ENCODE results near the gene PLXNA4.

PLXNA4 gene

DNA sequence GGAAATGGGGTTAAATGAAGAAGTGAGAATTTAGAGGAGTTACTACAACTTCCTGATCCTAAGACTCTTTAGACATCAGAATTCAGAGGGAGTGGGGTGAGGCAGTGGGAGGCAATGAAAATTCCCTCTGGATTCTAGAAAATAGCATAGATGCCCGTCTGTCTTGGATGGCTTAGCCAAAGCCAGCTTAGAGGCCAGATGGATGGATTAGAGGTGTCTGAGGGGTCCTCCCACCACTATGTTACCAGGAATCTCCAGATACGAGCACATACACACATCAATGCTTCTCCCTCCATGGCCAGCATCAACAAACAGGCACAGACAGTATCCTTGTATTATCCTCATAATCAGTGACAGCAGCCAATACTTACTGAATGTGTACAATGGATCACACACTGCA is 418.1 kb downstream of the PLXNA4 start:
- no peak for DNase-seq (ENCODE audit: low read depth)
- H3K4me3 ChIP-seq (ENCODE audit: low read depth, low read length) = no peak overlapping the region
- TF ChIP-seq MAX (IDR thresholded peaks at IDR 0.05; ENCODE audit: low read depth, low read length) (no peak), POLR2A (IDR thresholded peaks at IDR 0.05; ENCODE audit: extremely low read depth, insufficient read length) (no peak), MYC (IDR thresholded peaks at IDR 0.05; ENCODE audit: low read depth, low read length) (no peak), CTCF (IDR thresholded peaks at IDR 0.05; ENCODE audit: low read depth, low read length) (no peak)

GRCh38 chr7:132155715-132156114 is 420.6 kb downstream of the PLXNA4 start:
- DNase-seq (ENCODE audit: low read depth) = no peak
- TF ChIP-seq POLR2A (IDR thresholded peaks at IDR 0.05; ENCODE audit: extremely low read depth, insufficient read length) (no peak), MAX (IDR thresholded peaks at IDR 0.05; ENCODE audit: low read depth, low read length) (no peak), CTCF (IDR thresholded peaks at IDR 0.05; ENCODE audit: low read depth, low read length) (no peak), MYC (IDR thresholded peaks at IDR 0.05; ENCODE audit: low read depth, low read length) (no peak)
- H3K4me3 ChIP-seq (ENCODE audit: low read depth, low read length) = no peak overlapping the region

GRCh38 chr7:132154695-132155471 is 421.4 kb downstream of the PLXNA4 start:
- H3K4me3 ChIP-seq (ENCODE audit: low read depth, low read length) = no peak overlapping the region
- DNase-seq (ENCODE audit: low read depth) = no peak
- TF ChIP-seq POLR2A (IDR thresholded peaks at IDR 0.05; ENCODE audit: extremely low read depth, insufficient read length) (no peak), MYC (IDR thresholded peaks at IDR 0.05; ENCODE audit: low read depth, low read length) (no peak), MAX (IDR thresholded peaks at IDR 0.05; ENCODE audit: low read depth, low read length) (no peak), CTCF (IDR thresholded peaks at IDR 0.05; ENCODE audit: low read depth, low read length) (no peak)

GRCh38 chr7:132154248-132154647 is 422.0 kb downstream of the PLXNA4 start:
- DNase-seq (ENCODE audit: low read depth) = no peak
- TF ChIP-seq MAX (IDR thresholded peaks at IDR 0.05; ENCODE audit: low read depth, low read length) = no peak
- TF ChIP-seq MYC (IDR thresholded peaks at IDR 0.05; ENCODE audit: low read depth, low read length) = no peak
- TF ChIP-seq CTCF (IDR thresholded peaks at IDR 0.05; ENCODE audit: low read depth, low read length) = no peak
- TF ChIP-seq POLR2A (IDR thresholded peaks at IDR 0.05; ENCODE audit: extremely low read depth, insufficient read length) = no peak
- H3K4me3 ChIP-seq (ENCODE audit: low read depth, low read length) = no peak overlapping the region

DNA sequence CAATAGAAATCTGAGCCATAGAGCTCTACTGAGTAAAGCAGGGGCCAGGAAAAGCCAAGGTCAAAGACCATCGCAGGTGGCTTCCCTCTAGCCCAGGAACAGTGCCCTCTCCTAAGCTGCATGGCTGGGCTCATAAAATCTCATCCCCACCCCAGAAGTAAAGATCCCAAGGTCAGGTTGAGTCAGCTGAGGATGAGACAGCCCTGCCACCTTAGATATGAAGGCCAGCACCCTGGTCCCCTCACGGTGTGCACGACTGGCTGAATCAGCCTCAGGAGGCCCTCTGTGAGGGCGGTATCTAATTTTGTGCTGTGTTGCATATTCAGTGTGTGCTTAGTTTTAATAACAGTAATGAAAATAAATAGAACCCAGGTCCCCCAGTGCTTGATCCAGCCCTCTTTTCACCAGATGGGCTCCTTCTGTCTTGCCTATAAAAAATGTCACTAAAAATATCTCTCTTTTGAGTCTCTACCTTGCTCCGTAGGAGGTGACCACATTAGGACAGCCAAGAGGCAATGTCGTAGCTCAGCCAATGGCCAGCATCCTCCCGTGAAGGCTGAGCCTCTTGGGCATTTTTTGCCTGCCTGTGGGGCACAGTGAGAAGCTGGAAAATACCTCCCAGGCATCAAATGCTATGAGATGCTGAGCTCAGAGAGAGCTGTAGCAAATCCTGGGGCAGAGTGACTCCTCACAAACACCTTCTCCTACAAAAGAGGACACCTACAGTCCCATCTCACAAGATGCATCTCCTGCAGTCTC is 424.0 kb downstream of the PLXNA4 start:
- no peak overlapping the region for H3K4me3 ChIP-seq (ENCODE audit: low read depth, low read length)
- TF ChIP-seq MYC (IDR thresholded peaks at IDR 0.05; ENCODE audit: low read depth, low read length) (no peak), POLR2A (IDR thresholded peaks at IDR 0.05; ENCODE audit: extremely low read depth, insufficient read length) (no peak), CTCF (IDR thresholded peaks at IDR 0.05; ENCODE audit: low read depth, low read length) (no peak), MAX (IDR thresholded peaks at IDR 0.05; ENCODE audit: low read depth, low read length) (no peak)
- no peak for DNase-seq (ENCODE audit: low read depth)
